Fibroblast of the aortic adventitia (primary cell): Measurements from ENCODE around the gene CISD2. TPM values are rescaled to one million over a fixed set of nuclear protein-coding genes. Genes with fewer than 3 reads are reported as not detected.

ENCODE experiments used
- DNase-seq: peaks from one replicate; pipeline ENCODE4 v3.0.0-alpha.2; 2010; ENCODE audit warnings: low read depth
- H3K4me3 ChIP-seq: 2 replicates; pipeline ENCODE4 v1.5.1; 2011; ENCODE audit warnings: low read depth, mild to moderate bottlenecking, control low read depth, low read length, moderate library complexity
- total RNA-seq: library from RNA; depleted of rRNA; stranded (reverse); fragments of >200 nt; gene quantifications from 2 replicates; pipeline ENCODE4 v1.2.3, GENCODE V29; 2012; ENCODE audit warnings: low replicate concordance
- TF ChIP-seq, protein P1 (sequence below): IDR thresholded peaks from 2 replicates; pipeline ENCODE4 v1.5.1; 2011; ENCODE audit warnings: mild to moderate bottlenecking, low read length, control low read depth, inconsistent platforms; ENCODE audit not compliant: insufficient read depth

CISD2 gene
- total RNA-seq, 1 donor: 52.9 TPM

DNA sequence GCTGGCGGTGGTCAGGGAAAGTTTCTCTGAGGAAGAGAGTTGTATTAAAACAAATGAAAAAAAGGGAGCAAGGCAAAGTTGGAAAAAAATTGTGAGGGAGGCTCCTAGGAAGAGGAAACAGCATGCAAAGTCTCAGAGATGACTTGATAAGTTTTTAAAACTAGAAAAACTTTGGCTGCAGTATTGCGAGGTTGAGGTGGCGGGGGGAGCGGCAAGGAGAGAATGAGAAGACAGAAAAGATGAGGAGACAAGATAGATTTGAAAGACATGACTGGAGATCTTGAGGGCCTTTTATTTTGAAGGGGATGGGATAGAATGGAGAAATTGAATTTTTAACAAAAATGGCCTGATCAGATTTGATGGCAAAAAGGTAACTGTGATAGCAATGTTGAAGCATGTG is 36.7 kb upstream of the CISD2 start:
- no peak overlapping the region for H3K4me3 ChIP-seq
- no peak for DNase-seq
- TF ChIP-seq, protein P1, sequence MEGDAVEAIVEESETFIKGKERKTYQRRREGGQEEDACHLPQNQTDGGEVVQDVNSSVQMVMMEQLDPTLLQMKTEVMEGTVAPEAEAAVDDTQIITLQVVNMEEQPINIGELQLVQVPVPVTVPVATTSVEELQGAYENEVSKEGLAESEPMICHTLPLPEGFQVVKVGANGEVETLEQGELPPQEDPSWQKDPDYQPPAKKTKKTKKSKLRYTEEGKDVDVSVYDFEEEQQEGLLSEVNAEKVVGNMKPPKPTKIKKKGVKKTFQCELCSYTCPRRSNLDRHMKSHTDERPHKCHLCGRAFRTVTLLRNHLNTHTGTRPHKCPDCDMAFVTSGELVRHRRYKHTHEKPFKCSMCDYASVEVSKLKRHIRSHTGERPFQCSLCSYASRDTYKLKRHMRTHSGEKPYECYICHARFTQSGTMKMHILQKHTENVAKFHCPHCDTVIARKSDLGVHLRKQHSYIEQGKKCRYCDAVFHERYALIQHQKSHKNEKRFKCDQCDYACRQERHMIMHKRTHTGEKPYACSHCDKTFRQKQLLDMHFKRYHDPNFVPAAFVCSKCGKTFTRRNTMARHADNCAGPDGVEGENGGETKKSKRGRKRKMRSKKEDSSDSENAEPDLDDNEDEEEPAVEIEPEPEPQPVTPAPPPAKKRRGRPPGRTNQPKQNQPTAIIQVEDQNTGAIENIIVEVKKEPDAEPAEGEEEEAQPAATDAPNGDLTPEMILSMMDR: no peak

DNA sequence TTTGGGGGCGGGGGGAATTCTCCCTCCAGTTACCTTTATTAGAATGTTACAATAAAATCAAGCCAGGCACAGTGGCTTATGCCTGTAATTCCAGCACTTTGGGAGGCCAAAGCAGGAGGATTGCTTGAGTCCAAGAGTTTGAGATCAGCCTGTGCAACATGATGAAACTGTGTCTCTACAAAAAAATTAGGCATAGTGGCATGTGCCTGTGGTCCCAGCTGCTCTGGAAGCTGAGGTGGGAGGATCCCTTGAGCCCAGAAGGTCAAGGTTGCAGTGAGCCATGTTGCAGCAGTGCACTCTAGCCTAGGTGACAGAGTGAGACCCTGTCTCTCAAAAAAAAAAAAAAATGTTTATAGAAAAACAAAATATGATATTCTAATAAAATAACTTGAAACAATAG is 36.1 kb upstream of the CISD2 start:
- no peak overlapping the region for H3K4me3 ChIP-seq
- DNase-seq: no peak
- TF ChIP-seq, protein P1: no peak

DNA sequence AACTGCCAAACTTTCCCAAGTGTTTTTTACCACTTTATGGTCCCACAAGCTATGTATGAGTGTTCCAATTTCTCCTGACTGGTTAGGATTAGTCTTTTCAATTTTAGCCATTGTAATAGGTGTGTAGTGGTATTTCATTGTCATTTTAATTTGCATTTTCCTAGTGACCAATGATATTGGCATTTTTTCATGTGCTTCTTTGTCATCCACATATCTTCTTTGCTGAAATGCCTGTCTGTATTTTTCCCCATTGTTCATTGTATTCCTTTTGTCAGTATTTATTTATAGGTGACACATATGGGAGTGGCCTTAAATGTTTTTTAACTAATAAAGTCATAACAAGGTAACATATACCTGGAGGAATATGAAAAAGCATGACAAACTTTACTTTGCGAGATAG is 32.2 kb upstream of the CISD2 start:
- DNase-seq: no peak
- TF ChIP-seq, protein P1: no peak
- H3K4me3 ChIP-seq: no peak overlapping the region

DNA sequence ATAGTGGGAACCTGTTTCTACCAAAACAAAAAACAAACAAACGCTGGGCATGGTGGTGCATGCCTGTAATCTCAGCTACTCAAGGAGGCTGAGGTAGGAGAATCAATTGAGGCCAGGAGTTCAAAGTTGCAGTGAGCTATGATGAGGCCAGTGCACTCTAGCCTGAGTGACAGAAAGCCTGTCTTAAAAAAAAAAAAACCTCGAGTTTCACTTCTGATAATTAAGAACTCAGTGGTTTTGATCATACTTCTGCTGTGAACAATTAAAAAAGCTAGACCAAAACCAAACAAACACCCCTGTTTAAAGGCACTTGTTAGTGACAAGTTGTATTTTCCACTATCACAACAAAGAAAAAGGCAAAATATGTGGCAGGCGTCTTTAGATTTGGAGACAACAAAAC is 26.4 kb upstream of the CISD2 start:
- TF ChIP-seq, protein P1: no peak
- DNase-seq: no peak
- no peak overlapping the region for H3K4me3 ChIP-seq

DNA sequence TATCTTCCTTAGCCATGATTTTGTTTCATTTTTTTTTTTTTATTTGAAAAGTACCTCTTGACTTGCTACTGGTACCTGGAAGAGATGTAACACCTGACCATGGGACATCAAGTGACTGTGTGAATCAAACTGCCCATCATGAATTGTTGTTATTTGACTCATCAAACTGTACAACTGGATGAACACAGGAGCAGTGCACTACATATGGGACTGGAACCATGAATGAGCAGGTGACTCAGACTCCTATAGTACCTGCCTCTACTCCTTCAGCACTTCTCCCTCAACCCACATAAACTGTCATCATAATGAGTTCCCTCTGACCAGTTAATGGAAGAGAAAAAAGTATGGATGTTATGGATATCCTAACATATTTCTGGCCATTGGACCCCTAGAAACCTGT is 25.5 kb upstream of the CISD2 start:
- TF ChIP-seq, protein P1: no peak
- H3K4me3 ChIP-seq: no peak overlapping the region
- DNase-seq: no peak

DNA sequence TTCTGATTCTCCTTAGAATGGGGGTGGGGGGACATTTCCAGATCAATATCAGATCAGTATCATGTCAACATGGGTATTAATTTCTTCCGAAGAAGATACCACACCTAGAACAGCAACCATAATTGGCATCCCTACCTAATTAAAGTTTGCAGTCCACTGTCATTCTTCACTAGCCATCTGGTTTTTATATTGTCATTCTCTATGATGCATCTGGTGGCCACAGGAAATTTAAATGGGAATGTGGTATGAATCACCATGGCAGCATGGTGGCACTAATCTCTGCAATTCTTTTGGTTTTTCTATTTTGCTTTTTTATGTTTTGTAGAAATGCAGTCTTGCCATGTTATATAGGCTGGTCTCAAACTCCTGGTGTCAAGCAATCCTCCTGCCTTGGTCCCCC is 24.9 kb upstream of the CISD2 start:
- H3K4me3 ChIP-seq: no peak overlapping the region
- DNase-seq: no peak

DNA sequence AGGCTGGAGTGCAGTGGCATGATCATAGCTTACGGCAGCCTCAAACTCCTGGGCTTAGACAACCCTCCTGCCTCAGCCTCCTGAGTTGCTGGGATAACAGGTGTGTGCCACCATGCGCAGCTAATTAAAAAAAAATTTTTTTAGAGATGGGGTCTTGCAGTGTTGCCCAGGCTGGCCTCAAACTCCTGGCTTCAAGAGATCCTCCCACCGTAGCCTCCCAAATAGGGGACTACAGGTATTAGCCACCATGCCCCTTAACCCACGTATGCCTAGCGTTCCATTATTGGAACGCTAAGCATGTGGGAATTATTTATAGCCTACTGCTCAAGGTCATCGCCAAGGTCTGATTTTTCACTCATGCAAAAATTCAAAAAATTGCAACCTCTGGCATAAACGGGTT is 21.1 kb upstream of the CISD2 start:
- no peak overlapping the region for H3K4me3 ChIP-seq
- TF ChIP-seq, protein P1: no peak
- DNase-seq: no peak

More for the DNA sequence above, 24.9 kb upstream of the CISD2 start:
- TF ChIP-seq, protein P1: no peak
